ENCODE results near the gene PI4KA.

DNA sequence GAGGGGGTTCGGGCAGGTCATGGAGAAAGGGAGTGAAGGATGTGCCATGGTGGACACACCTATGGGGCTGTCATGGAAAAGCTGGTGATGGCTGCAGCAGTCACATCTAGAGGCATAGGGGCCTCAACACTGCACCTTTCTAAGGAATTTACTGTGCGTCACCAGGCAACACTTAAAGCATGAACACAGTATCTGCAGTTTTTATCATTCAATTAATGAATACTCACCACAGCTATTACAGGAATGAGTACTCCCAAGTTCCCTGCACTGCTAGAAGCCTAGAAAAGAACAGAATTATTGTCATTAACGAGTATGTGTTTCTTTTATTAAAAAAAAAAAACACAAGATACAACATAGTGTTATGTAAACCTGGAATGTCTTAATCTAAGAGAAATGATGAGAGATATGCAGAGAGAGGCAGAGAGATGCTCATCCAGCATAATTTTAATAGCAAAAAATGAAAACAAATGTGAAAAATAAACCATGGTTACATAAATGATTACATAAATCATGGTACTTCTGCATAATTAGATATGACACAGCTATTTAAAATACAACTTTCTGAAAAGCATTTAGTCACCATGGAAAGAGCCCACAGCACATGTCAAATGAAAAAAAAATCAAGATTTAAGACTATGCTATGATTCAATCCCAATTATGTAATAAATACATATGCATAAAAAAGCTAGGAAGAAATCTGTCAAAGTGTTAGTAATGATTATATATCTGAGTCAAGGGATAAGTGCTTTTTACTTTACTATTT is 65.5 kb downstream of the PI4KA start:
- no peak for TF ChIP-seq EZH2phosphoT487 (IDR thresholded peaks at IDR 0.05; ENCODE audit: low read depth)
- TF ChIP-seq, protein P1, sequence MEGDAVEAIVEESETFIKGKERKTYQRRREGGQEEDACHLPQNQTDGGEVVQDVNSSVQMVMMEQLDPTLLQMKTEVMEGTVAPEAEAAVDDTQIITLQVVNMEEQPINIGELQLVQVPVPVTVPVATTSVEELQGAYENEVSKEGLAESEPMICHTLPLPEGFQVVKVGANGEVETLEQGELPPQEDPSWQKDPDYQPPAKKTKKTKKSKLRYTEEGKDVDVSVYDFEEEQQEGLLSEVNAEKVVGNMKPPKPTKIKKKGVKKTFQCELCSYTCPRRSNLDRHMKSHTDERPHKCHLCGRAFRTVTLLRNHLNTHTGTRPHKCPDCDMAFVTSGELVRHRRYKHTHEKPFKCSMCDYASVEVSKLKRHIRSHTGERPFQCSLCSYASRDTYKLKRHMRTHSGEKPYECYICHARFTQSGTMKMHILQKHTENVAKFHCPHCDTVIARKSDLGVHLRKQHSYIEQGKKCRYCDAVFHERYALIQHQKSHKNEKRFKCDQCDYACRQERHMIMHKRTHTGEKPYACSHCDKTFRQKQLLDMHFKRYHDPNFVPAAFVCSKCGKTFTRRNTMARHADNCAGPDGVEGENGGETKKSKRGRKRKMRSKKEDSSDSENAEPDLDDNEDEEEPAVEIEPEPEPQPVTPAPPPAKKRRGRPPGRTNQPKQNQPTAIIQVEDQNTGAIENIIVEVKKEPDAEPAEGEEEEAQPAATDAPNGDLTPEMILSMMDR (IDR thresholded peaks at IDR 0.05; ENCODE audit: low read depth, low read length), result no peak
